GM19455 (cell line): ENCODE results near the gene RHOF.

Experiments used
- ATAC-seq: cut with Tn5 transposase; IDR thresholded peaks from one replicate; pipeline ENCODE4 v1.9.1; 2021; ENCODE audit not compliant: unreplicated experiment

The RHOF gene

GRCh38 chr12:121805171-121806008, 11.9 kb upstream of the RHOF start:
- ATAC-seq = no peak

GRCh38 chr12:121804417-121805111, 11.1 kb upstream of the RHOF start:
- no peak for ATAC-seq

- ATAC-seq = no peak
Measured at GRCh38 chr12:121803861-121804416, 10.5 kb upstream of the RHOF start, which contains the start of gene SETD1B. Gene SETD1B (plus strand): TSS chr12:121804009. CDS start chr12:121804738, 729 bp downstream.

GRCh38 chr12:121802843-121803698, 9.6 kb upstream of the RHOF start:
- ATAC-seq = no peak

- ATAC-seq = no peak
Measured at GRCh38 chr12:121802485-121802842, 9.0 kb upstream of the RHOF start.

- no peak for ATAC-seq
Measured at GRCh38 chr12:121801595-121802484, 8.4 kb upstream of the RHOF start.

- no peak for ATAC-seq
Measured at GRCh38 chr12:121800694-121801594, 7.5 kb upstream of the RHOF start.

GRCh38 chr12:121799842-121800693, 6.6 kb upstream of the RHOF start:
- no peak for ATAC-seq

GRCh38 chr12:121799156-121799841, 5.8 kb upstream of the RHOF start:
- no peak for ATAC-seq

GRCh38 chr12:121798787-121799155, 5.3 kb upstream of the RHOF start:
- no peak for ATAC-seq

- no peak for ATAC-seq
Measured at GRCh38 chr12:121797937-121798786, 4.7 kb upstream of the RHOF start.

- ATAC-seq = no peak
Measured at GRCh38 chr12:121796855-121797751, 3.6 kb upstream of the RHOF start.

- no peak for ATAC-seq
Measured at GRCh38 chr12:121795034-121795968, 1.8 kb upstream of the RHOF start.

- ATAC-seq = no peak
Measured at GRCh38 chr12:121794534-121795033, 1.1 kb upstream of the RHOF start.
